Fibroblast of skin of right quadriceps (primary cell): ENCODE measurements around the gene CDADC1.

ENCODE experiments used
- DNase-seq: peaks from one replicate; pipeline ENCODE4 v3.0.0-alpha.2; 2013

CDADC1 gene

GRCh38 chr13:49247643-49248621 lies at the start of gene CDADC1:
CDADC1 (plus strand) TSS chr13:49247925; CDS start chr13:49248038, 113 bp downstream.
- peak; percentile 94 for DNase-seq

GRCh38 chr13:49206641-49207040 lies 41.1 kb upstream of the CDADC1 start:
- DNase-seq: no peak

GRCh38 chr13:49208619-49209018 lies 39.1 kb upstream of the CDADC1 start:
- DNase-seq: no peak

- no peak for DNase-seq
Observed at GRCh38 chr13:49210114-49210513, 37.6 kb upstream of the CDADC1 start.

- no peak for DNase-seq
Observed at GRCh38 chr13:49210669-49211068, 37.1 kb upstream of the CDADC1 start.

- DNase-seq: no peak
Observed at GRCh38 chr13:49213539-49213938, 34.2 kb upstream of the CDADC1 start.

GRCh38 chr13:49213997-49214916 lies 33.5 kb upstream of the CDADC1 start:
- no peak for DNase-seq

GRCh38 chr13:49214917-49215376 lies 32.8 kb upstream of the CDADC1 start:
- no peak for DNase-seq

- no peak for DNase-seq
Observed at GRCh38 chr13:49216334-49216733, 31.4 kb upstream of the CDADC1 start.

- DNase-seq: no peak
Observed at GRCh38 chr13:49217962-49218492, 29.7 kb upstream of the CDADC1 start.

- no peak for DNase-seq
Observed at GRCh38 chr13:49218493-49219051, 29.2 kb upstream of the CDADC1 start.

- DNase-seq: no peak
Observed at GRCh38 chr13:49219647-49220035, 28.1 kb upstream of the CDADC1 start.

- peak; percentile 12 for DNase-seq
Observed at GRCh38 chr13:49220036-49220855, 27.5 kb upstream of the CDADC1 start, which contains the start of gene MLNR. MLNR (plus strand) TSS chr13:49220338; CDS start chr13:49220338, 0 bp downstream.

GRCh38 chr13:49220856-49221589 lies 26.7 kb upstream of the CDADC1 start:
- no peak for DNase-seq

GRCh38 chr13:49221590-49221965 lies 26.1 kb upstream of the CDADC1 start:
- no peak for DNase-seq

GRCh38 chr13:49225223-49226042 lies 22.3 kb upstream of the CDADC1 start:
- DNase-seq: no peak

GRCh38 chr13:49226613-49227012 lies 21.1 kb upstream of the CDADC1 start:
- DNase-seq: no peak

GRCh38 chr13:49234741-49235140 lies 13.0 kb upstream of the CDADC1 start:
- no peak for DNase-seq

GRCh38 chr13:49235856-49236431 lies 11.8 kb upstream of the CDADC1 start:
- no peak for DNase-seq

GRCh38 chr13:49238621-49239020 lies 9.1 kb upstream of the CDADC1 start:
- no peak for DNase-seq
